DND-41 (cell line): ENCODE measurements around the gene LRRC51.

Experiments used
- ATAC-seq: fragments of 200-7000 bp; cut with Tn5 transposase; 3 replicates; pipeline ENCODE4 v1.9.1; 2021; ENCODE audit warnings: low read depth; ENCODE audit not compliant: insufficient read depth
- DNase-seq: peaks from one replicate; pipeline ENCODE4 v3.0.0-alpha.2; 2020
- H2AFZ ChIP-seq: 2 replicates; pipeline ENCODE4 v1.6.0; 2012; ENCODE audit warnings: low read depth, low read length
- H3K27ac ChIP-seq: 2 replicates; pipeline ENCODE4 v1.5.1; 2012; ENCODE audit warnings: low read length, inconsistent platforms
- H3K27me3 ChIP-seq: fragments of 200-600 bp; sonication (generic); 2 replicates; pipeline ENCODE4 v1.6.0; 2012; ENCODE audit warnings: low read length, mild to moderate bottlenecking, inconsistent platforms; ENCODE audit not compliant: insufficient read depth, poor library complexity
- H3K36me3 ChIP-seq: 2 replicates; pipeline ENCODE4 v1.5.1; 2012; ENCODE audit warnings: low read length, inconsistent platforms; ENCODE audit not compliant: insufficient read depth
- H3K4me1 ChIP-seq: 2 replicates; pipeline ENCODE4 v1.5.1; 2012; ENCODE audit warnings: mild to moderate bottlenecking, low read length; ENCODE audit not compliant: insufficient read depth
- H3K4me2 ChIP-seq: 2 replicates; pipeline ENCODE4 v1.6.0; 2012; ENCODE audit warnings: mild to moderate bottlenecking, moderate library complexity, low read length, inconsistent platforms; ENCODE audit not compliant: insufficient read depth
- H3K4me3 ChIP-seq, 2 experiments: fragments of 200-600 bp in 1 of 2; shearing (Covaris generic) in 1 of 2; 2 replicates each; pipeline ENCODE4 v1.5.1; 2012 to 2016; ENCODE audit warnings: inconsistent platforms in 2 of 2, low read length in 2 of 2, mild to moderate bottlenecking in 2 of 2, low read depth in 1 of 2, moderate library complexity in 1 of 2
- H3K79me2 ChIP-seq: 2 replicates; pipeline ENCODE4 v1.6.0; 2012; ENCODE audit warnings: low read length, inconsistent platforms; ENCODE audit not compliant: insufficient read depth
- H3K9ac ChIP-seq: 2 replicates; pipeline ENCODE4 v1.6.0; 2012; ENCODE audit warnings: low read depth, mild to moderate bottlenecking, inconsistent platforms, low read length, moderate library complexity
- H3K9me3 ChIP-seq: 2 replicates; pipeline ENCODE4 v1.5.1; 2012; ENCODE audit warnings: low read length, moderate library complexity, mild to moderate bottlenecking, inconsistent platforms; ENCODE audit not compliant: insufficient read depth, severe bottlenecking
- H4K20me1 ChIP-seq: 2 replicates; pipeline ENCODE4 v1.6.0; 2012; ENCODE audit warnings: low read length; ENCODE audit not compliant: insufficient read depth
- EZH2 ChIP-seq: IDR thresholded peaks from 3 replicates; pipeline ENCODE4 v1.6.1; 2012; ENCODE audit warnings: borderline replicate concordance, low read depth, mild to moderate bottlenecking, moderate library complexity, low read length, inconsistent platforms; ENCODE audit not compliant: severe bottlenecking
- TF ChIP-seq, protein P1 (sequence below): IDR thresholded peaks from 2 replicates; pipeline ENCODE4 v1.5.1; 2012; ENCODE audit warnings: borderline replicate concordance, low read length, moderate library complexity, mild to moderate bottlenecking; ENCODE audit not compliant: poor library complexity, severe bottlenecking; ENCODE audit errors: extremely low read depth

LRRC51 gene

GRCh38 chr11:72040491-72041363 is 39.9 kb upstream of the LRRC51 start:
- ATAC-seq (peak; percentile 82), DNase-seq (peak; percentile 84)
- peak overlapping the region; percentile 15 for H2AFZ ChIP-seq
- peaks cover 99% of the 10 kb centered on the region for H3K79me2 ChIP-seq
- no peaks in the 10 kb centered on the region for H3K9me3 ChIP-seq
- peak overlapping the region; percentile 38 to 75 for H3K4me3 ChIP-seq
- peaks cover 36% of the 10 kb centered on the region for H3K36me3 ChIP-seq
- peak overlapping the region; percentile 85 for H3K4me2 ChIP-seq
- H3K27ac ChIP-seq = peak overlapping the region; percentile 71
- no peaks in the 10 kb centered on the region for H3K27me3 ChIP-seq
- peaks cover 27% of the 10 kb centered on the region for H4K20me1 ChIP-seq
- TF ChIP-seq EZH2 = no peak
- TF ChIP-seq, protein P1, sequence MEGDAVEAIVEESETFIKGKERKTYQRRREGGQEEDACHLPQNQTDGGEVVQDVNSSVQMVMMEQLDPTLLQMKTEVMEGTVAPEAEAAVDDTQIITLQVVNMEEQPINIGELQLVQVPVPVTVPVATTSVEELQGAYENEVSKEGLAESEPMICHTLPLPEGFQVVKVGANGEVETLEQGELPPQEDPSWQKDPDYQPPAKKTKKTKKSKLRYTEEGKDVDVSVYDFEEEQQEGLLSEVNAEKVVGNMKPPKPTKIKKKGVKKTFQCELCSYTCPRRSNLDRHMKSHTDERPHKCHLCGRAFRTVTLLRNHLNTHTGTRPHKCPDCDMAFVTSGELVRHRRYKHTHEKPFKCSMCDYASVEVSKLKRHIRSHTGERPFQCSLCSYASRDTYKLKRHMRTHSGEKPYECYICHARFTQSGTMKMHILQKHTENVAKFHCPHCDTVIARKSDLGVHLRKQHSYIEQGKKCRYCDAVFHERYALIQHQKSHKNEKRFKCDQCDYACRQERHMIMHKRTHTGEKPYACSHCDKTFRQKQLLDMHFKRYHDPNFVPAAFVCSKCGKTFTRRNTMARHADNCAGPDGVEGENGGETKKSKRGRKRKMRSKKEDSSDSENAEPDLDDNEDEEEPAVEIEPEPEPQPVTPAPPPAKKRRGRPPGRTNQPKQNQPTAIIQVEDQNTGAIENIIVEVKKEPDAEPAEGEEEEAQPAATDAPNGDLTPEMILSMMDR = peak; percentile 33
- peaks cover 66% of the 10 kb centered on the region for H3K4me1 ChIP-seq
- peak overlapping the region; percentile 63 for H3K9ac ChIP-seq

DNA sequence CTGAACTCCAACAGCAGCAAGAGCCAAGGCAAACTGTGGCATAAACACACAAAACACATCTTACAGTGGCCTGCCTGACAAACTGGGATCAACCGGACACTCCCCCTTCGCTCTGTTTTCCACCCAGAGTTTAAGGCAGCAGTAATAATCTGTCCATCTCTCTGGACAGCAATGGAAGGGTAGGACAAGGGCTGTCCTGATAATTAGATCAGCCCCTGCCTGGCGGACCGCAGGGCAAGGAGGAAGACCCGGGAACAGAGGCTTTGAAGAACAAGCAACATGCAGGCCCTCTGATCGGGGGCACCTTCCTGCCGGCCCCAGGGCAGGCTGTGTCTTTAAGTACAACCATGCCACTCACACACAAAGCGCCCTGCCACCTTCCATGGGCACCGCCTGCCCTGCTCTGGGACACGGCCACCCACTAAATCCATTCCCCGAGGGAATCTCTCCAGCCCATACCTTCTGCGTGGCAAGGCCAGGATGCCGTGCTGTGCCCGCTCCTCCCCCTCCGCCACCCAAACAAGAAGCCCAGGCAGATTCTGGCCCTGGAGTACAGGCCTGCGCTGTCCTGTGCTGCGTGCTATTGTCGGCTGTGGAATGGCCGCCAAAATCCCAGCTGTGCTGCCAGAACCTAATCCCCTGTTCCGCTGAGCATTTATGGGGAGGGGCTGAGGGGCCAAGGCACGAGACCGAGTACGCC is 39.1 kb upstream of the LRRC51 start:
- H3K36me3 ChIP-seq = peaks cover 32% of the 10 kb centered on the region
- DNase-seq = peak; percentile 51
- peak overlapping the region; percentile 85 for H3K4me2 ChIP-seq
- H3K79me2 ChIP-seq = peaks cover 98% of the 10 kb centered on the region
- peak; percentile 55 for ATAC-seq
- no peaks in the 10 kb centered on the region for H3K27me3 ChIP-seq
- peak overlapping the region; percentile 71 for H3K27ac ChIP-seq
- peaks cover 21% of the 10 kb centered on the region for H4K20me1 ChIP-seq
- H2AFZ ChIP-seq = peak overlapping the region; percentile 15
- H3K4me3 ChIP-seq = peak overlapping the region; percentile 38 to 75; a peak in 3 of 4 replicates
- H3K9ac ChIP-seq = peak overlapping the region; percentile 63
- TF ChIP-seq, protein P1 = no peak
- no peak for TF ChIP-seq EZH2
- H3K4me1 ChIP-seq = peaks cover 66% of the 10 kb centered on the region
- no peaks in the 10 kb centered on the region for H3K9me3 ChIP-seq

DNA sequence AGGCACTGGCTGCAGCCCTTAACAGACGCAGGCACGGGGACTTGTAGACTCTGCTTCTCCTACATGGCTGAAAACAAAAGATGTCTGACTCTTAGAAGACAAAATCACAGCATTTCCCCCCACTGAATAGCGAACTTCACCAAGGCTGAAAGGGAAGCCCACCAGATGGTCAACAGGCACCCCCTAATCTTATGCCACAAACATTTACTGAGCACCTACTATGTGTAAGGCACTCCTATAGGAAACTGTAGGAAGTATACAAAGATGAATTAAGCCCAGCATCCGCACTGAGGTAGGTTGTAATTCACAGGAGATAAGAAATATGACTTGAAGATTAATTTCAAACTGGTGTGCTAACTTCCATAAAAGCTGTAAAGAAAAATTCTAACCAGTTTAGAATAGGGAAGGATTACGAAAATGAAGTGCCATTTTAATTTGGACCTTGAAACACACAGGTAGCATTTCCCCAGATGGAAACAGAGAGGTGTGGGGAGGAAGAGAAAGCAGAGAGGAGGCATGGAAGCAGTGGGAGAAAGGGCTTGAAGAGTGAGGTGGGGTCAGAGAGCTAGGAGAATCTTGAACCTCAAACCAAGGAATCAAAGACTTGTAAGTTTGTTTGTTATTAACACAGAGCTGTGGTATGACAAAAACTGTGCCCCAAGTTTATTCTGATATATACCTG is 38.4 kb upstream of the LRRC51 start:
- ATAC-seq (no peak; the same call in 2 of the 3 replicates), DNase-seq (no peak)
- TF ChIP-seq EZH2 = no peak
- TF ChIP-seq, protein P1 = no peak
- Histone ChIP-seq H3K4me2 (peak overlapping the region; percentile 85), H3K9me3 (no peaks in the 10 kb centered on the region), H2AFZ (peak overlapping the region; percentile 15), H3K27ac (peak overlapping the region; percentile 71), H3K79me2 (peaks cover 98% of the 10 kb centered on the region), H3K4me1 (peaks cover 66% of the 10 kb centered on the region), H4K20me1 (peaks cover 15% of the 10 kb centered on the region; the same call in 1 of the 2 replicates), H3K27me3 (no peaks in the 10 kb centered on the region), H3K4me3 (peak overlapping the region; percentile 38 to 75; a peak in 3 of 4 replicates), H3K36me3 (peaks cover 29% of the 10 kb centered on the region), H3K9ac (peak overlapping the region; percentile 63)
